ENCODE results near the gene TOMM20. TPM values are rescaled to one million over a fixed set of nuclear protein-coding genes. Genes with fewer than 3 reads are reported as not detected.

Gene TOMM20
- total RNA-seq, 1 donor from 2014 or later, result 143 TPM

- H3K79me2 ChIP-seq (ENCODE audit: insufficient read depth, low read length), result peaks cover 28% of the 10 kb centered on the region
- no peak overlapping the region for H2AFZ ChIP-seq (ENCODE audit: low read depth, low read length)
- TF ChIP-seq EZH2 (IDR thresholded peaks at IDR 0.05; ENCODE audit: insufficient read depth, low read length), result no peak
- TF ChIP-seq, protein P1, sequence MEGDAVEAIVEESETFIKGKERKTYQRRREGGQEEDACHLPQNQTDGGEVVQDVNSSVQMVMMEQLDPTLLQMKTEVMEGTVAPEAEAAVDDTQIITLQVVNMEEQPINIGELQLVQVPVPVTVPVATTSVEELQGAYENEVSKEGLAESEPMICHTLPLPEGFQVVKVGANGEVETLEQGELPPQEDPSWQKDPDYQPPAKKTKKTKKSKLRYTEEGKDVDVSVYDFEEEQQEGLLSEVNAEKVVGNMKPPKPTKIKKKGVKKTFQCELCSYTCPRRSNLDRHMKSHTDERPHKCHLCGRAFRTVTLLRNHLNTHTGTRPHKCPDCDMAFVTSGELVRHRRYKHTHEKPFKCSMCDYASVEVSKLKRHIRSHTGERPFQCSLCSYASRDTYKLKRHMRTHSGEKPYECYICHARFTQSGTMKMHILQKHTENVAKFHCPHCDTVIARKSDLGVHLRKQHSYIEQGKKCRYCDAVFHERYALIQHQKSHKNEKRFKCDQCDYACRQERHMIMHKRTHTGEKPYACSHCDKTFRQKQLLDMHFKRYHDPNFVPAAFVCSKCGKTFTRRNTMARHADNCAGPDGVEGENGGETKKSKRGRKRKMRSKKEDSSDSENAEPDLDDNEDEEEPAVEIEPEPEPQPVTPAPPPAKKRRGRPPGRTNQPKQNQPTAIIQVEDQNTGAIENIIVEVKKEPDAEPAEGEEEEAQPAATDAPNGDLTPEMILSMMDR (IDR thresholded peaks at IDR 0.05; ENCODE audit: insufficient read depth, low read depth, low read length), result no peak
- H3K27me3 Mint-ChIP-seq (ENCODE audit: low read depth, unreplicated experiment), result no peaks in the 10 kb centered on the region
- H3K27ac ChIP-seq (ENCODE audit: low read depth, low read length), result no peak overlapping the region
- no peak for FAIRE-seq
- no peaks in the 10 kb centered on the region for H3K4me1 ChIP-seq (ENCODE audit: insufficient read depth, low read length)
- H3K9me3 ChIP-seq (ENCODE audit: insufficient read depth, low read depth, low read length), result no peaks in the 10 kb centered on the region
- H3K36me3 Mint-ChIP-seq (ENCODE audit: low read depth, unreplicated experiment), result peaks cover 36% of the 10 kb centered on the region
- H4K20me1 ChIP-seq (ENCODE audit: insufficient read depth, low read length), result peaks cover 27% of the 10 kb centered on the region
- H3K4me1 Mint-ChIP-seq (ENCODE audit: low read depth, unreplicated experiment), result peaks cover 11% of the 10 kb centered on the region
- no peak overlapping the region for H3K27ac Mint-ChIP-seq (ENCODE audit: unreplicated experiment)
- no peak overlapping the region for H3K4me3 Mint-ChIP-seq (ENCODE audit: unreplicated experiment)
- H3K36me3 ChIP-seq (ENCODE audit: insufficient read depth, low read length), result peaks cover 44% of the 10 kb centered on the region
- H3K27me3 ChIP-seq (ENCODE audit: insufficient read depth, low read length), result no peaks in the 10 kb centered on the region
- H3K9ac ChIP-seq (ENCODE audit: low read length), result no peak overlapping the region
- H3K9me3 Mint-ChIP-seq (ENCODE audit: unreplicated experiment), result no peaks in the 10 kb centered on the region
- DNase-seq (ENCODE audit: low read depth), result no peak
- no peak overlapping the region for H3K4me2 ChIP-seq (ENCODE audit: low read length)
- H3K4me3 ChIP-seq (ENCODE audit: insufficient read depth, low read depth, low read length), result no peak overlapping the region
Measured at GRCh38 chr1:235138821-235139220, 10.2 kb upstream of the TOMM20 start.

- H3K4me1 Mint-ChIP-seq (ENCODE audit: low read depth, unreplicated experiment), result peaks cover 11% of the 10 kb centered on the region
- H3K79me2 ChIP-seq (ENCODE audit: insufficient read depth, low read length), result peaks cover 12% of the 10 kb centered on the region
- no peaks in the 10 kb centered on the region for H3K27me3 Mint-ChIP-seq (ENCODE audit: low read depth, unreplicated experiment)
- peaks cover 50% of the 10 kb centered on the region for H3K36me3 ChIP-seq (ENCODE audit: insufficient read depth, low read length)
- no peak overlapping the region for H3K4me2 ChIP-seq (ENCODE audit: low read length)
- H3K9ac ChIP-seq (ENCODE audit: low read length), result no peak overlapping the region
- H3K27me3 ChIP-seq (ENCODE audit: insufficient read depth, low read length), result no peaks in the 10 kb centered on the region
- no peak overlapping the region for H2AFZ ChIP-seq (ENCODE audit: low read depth, low read length)
- no peaks in the 10 kb centered on the region for H3K9me3 ChIP-seq (ENCODE audit: insufficient read depth, low read depth, low read length)
- peaks cover 2% of the 10 kb centered on the region for H3K9me3 Mint-ChIP-seq (ENCODE audit: unreplicated experiment)
- no peak overlapping the region for H3K27ac ChIP-seq (ENCODE audit: low read depth, low read length)
- H3K4me3 Mint-ChIP-seq (ENCODE audit: unreplicated experiment), result no peak overlapping the region
- no peak overlapping the region for H3K4me3 ChIP-seq (ENCODE audit: insufficient read depth, low read depth, low read length)
- peaks cover 28% of the 10 kb centered on the region for H3K36me3 Mint-ChIP-seq (ENCODE audit: low read depth, unreplicated experiment)
- FAIRE-seq (no peak), DNase-seq (ENCODE audit: low read depth) (no peak)
- H4K20me1 ChIP-seq (ENCODE audit: insufficient read depth, low read length), result peaks cover 19% of the 10 kb centered on the region
- no peaks in the 10 kb centered on the region for H3K4me1 ChIP-seq (ENCODE audit: insufficient read depth, low read length)
- TF ChIP-seq EZH2 (IDR thresholded peaks at IDR 0.05; ENCODE audit: insufficient read depth, low read length), result no peak
- TF ChIP-seq, protein P1 (IDR thresholded peaks at IDR 0.05; ENCODE audit: insufficient read depth, low read depth, low read length), result no peak
- H3K27ac Mint-ChIP-seq (ENCODE audit: unreplicated experiment), result no peak overlapping the region
Measured at GRCh38 chr1:235136111-235136510, 7.5 kb upstream of the TOMM20 start.

- peaks cover 46% of the 10 kb centered on the region for H3K36me3 ChIP-seq (ENCODE audit: insufficient read depth, low read length)
- H3K36me3 Mint-ChIP-seq (ENCODE audit: low read depth, unreplicated experiment), result peaks cover 30% of the 10 kb centered on the region
Measured at GRCh38 chr1:235134171-235134570, 5.5 kb upstream of the TOMM20 start.

More at GRCh38 chr1:235134171-235134570, 5.5 kb upstream of the TOMM20 start:
- H3K9ac ChIP-seq (ENCODE audit: low read length), result no peak overlapping the region
- H3K27me3 ChIP-seq (ENCODE audit: insufficient read depth, low read length), result no peaks in the 10 kb centered on the region
- H3K4me2 ChIP-seq (ENCODE audit: low read length), result no peak overlapping the region
- TF ChIP-seq EZH2 (IDR thresholded peaks at IDR 0.05; ENCODE audit: insufficient read depth, low read length), result no peak
- TF ChIP-seq, protein P1 (IDR thresholded peaks at IDR 0.05; ENCODE audit: insufficient read depth, low read depth, low read length), result no peak
- peaks cover 7% of the 10 kb centered on the region for H3K79me2 ChIP-seq (ENCODE audit: insufficient read depth, low read length)
- no peaks in the 10 kb centered on the region for H3K4me1 ChIP-seq (ENCODE audit: insufficient read depth, low read length)
- FAIRE-seq (no peak), DNase-seq (ENCODE audit: low read depth) (no peak)
- H3K4me3 Mint-ChIP-seq (ENCODE audit: unreplicated experiment), result no peak overlapping the region
- H3K27ac Mint-ChIP-seq (ENCODE audit: unreplicated experiment), result no peak overlapping the region
- no peaks in the 10 kb centered on the region for H3K27me3 Mint-ChIP-seq (ENCODE audit: low read depth, unreplicated experiment)
- peaks cover 13% of the 10 kb centered on the region for H3K4me1 Mint-ChIP-seq (ENCODE audit: low read depth, unreplicated experiment)
- no peak overlapping the region for H2AFZ ChIP-seq (ENCODE audit: low read depth, low read length)
- no peak overlapping the region for H3K4me3 ChIP-seq (ENCODE audit: insufficient read depth, low read depth, low read length)
- H4K20me1 ChIP-seq (ENCODE audit: insufficient read depth, low read length), result peaks cover 15% of the 10 kb centered on the region
- H3K9me3 ChIP-seq (ENCODE audit: insufficient read depth, low read depth, low read length), result no peaks in the 10 kb centered on the region
- peaks cover 2% of the 10 kb centered on the region for H3K9me3 Mint-ChIP-seq (ENCODE audit: unreplicated experiment)
- no peak overlapping the region for H3K27ac ChIP-seq (ENCODE audit: low read depth, low read length)
